PFSK-1 (cell line): ENCODE data around the gene NCAM1.

Experiments used
- FOXP2 ChIP-seq: optimal IDR thresholded peaks from 2 replicates; pipeline ENCODE3; 2011; ENCODE audit warnings: borderline replicate concordance, control low read depth, inconsistent platforms; ENCODE audit not compliant: insufficient read depth; ENCODE audit errors: extremely low read length, extremely low read depth
- POLR2AphosphoS5 ChIP-seq: IDR thresholded peaks from 2 replicates; pipeline ENCODE4 v1.6.1; 2012; ENCODE audit warnings: low read depth, mild to moderate bottlenecking, control low read depth, low read length, moderate library complexity
- SIN3A ChIP-seq: IDR thresholded peaks from 2 replicates; pipeline ENCODE4 v1.6.1; 2012; ENCODE audit warnings: mild to moderate bottlenecking, low read length, moderate library complexity, borderline replicate concordance; ENCODE audit not compliant: insufficient read depth
- TAF1 ChIP-seq: IDR thresholded peaks from 2 replicates; pipeline ENCODE4 v1.6.1; 2012; ENCODE audit warnings: low read length, control low read depth, borderline replicate concordance; ENCODE audit not compliant: insufficient read depth
- TF ChIP-seq, protein P1 (sequence below), 2 experiments: IDR thresholded peaks; 2 replicates each; pipeline versions ENCODE4 v1.6.1 to v1.8.0; 2011 to 2012; ENCODE audit warnings: low read depth in 2 of 2, low read length in 2 of 2, control low read depth in 1 of 2, inconsistent platforms in 1 of 2, mild to moderate bottlenecking in 1 of 2, moderate library complexity in 1 of 2; ENCODE audit not compliant: insufficient read depth in 1 of 2

NCAM1 gene

DNA sequence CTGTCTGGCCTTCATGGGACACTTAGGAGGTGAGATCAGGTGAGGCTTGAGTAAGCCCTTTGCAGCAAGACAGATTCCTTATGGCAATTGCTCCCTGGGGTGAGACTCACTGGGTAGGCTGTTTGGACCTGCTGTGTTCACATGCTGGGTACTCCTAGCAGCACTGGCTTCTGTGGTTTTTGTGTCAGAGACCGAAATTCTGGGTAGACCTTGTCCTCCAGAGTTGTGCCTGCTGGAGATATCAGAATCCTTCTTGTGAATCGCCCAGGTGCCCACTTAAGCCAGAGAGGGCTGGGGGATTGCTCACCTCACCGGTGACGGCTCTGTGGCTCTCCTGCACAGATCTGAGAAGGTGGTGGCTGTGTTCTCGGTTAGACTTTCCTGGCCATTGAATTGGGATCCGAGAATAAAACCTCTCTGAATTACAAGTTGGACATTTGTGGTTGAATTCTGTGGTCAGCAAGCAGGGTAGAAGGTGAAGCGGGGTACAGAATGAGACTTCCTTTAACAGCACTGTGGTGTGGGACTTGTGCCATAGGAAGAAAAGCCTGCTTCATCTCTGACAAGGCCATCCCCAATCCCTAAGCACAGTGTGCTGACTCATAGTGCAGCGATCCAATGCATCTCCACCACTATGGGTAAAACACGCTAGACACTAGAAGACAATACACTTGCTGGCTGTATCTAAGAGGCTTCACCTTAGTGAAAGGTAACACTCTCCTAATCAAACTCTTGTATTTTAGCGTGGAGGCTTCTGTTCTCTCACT lies 300.7 kb downstream of the NCAM1 start:
- no peak for TF ChIP-seq SIN3A
- TF ChIP-seq POLR2AphosphoS5, result no peak
- no peak for TF ChIP-seq TAF1
- TF ChIP-seq FOXP2, result no peak
- TF ChIP-seq, protein P1, sequence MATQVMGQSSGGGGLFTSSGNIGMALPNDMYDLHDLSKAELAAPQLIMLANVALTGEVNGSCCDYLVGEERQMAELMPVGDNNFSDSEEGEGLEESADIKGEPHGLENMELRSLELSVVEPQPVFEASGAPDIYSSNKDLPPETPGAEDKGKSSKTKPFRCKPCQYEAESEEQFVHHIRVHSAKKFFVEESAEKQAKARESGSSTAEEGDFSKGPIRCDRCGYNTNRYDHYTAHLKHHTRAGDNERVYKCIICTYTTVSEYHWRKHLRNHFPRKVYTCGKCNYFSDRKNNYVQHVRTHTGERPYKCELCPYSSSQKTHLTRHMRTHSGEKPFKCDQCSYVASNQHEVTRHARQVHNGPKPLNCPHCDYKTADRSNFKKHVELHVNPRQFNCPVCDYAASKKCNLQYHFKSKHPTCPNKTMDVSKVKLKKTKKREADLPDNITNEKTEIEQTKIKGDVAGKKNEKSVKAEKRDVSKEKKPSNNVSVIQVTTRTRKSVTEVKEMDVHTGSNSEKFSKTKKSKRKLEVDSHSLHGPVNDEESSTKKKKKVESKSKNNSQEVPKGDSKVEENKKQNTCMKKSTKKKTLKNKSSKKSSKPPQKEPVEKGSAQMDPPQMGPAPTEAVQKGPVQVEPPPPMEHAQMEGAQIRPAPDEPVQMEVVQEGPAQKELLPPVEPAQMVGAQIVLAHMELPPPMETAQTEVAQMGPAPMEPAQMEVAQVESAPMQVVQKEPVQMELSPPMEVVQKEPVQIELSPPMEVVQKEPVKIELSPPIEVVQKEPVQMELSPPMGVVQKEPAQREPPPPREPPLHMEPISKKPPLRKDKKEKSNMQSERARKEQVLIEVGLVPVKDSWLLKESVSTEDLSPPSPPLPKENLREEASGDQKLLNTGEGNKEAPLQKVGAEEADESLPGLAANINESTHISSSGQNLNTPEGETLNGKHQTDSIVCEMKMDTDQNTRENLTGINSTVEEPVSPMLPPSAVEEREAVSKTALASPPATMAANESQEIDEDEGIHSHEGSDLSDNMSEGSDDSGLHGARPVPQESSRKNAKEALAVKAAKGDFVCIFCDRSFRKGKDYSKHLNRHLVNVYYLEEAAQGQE (IDR thresholded peaks at IDR 0.05; ENCODE audit: insufficient read depth in 1 of 2, low read depth in 2 of 2, low read length in 2 of 2), result no peak

DNA sequence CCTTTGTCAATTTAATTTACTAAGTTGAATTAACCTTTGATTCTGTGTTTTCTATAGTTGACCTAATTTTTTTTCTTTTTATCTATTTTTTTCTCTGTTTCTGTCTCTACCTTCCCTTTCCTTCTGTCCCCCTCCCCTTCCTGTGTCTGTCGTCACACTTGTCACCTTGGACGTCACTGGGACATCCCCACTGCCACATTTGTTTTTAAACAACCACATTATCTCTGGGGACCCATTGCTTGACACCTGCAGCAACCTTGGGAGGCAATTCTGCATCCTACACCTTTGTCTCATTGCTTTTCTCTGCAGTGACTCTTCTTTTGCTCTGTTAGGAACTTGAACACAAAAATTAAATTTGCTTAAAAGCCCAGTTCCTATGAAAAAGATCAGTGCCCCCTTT lies 301.4 kb downstream of the NCAM1 start:
- no peak for TF ChIP-seq FOXP2
- TF ChIP-seq SIN3A, result no peak
- TF ChIP-seq, protein P1 (IDR thresholded peaks at IDR 0.05; ENCODE audit: insufficient read depth in 1 of 2, low read depth in 2 of 2, low read length in 2 of 2), result no peak

DNA sequence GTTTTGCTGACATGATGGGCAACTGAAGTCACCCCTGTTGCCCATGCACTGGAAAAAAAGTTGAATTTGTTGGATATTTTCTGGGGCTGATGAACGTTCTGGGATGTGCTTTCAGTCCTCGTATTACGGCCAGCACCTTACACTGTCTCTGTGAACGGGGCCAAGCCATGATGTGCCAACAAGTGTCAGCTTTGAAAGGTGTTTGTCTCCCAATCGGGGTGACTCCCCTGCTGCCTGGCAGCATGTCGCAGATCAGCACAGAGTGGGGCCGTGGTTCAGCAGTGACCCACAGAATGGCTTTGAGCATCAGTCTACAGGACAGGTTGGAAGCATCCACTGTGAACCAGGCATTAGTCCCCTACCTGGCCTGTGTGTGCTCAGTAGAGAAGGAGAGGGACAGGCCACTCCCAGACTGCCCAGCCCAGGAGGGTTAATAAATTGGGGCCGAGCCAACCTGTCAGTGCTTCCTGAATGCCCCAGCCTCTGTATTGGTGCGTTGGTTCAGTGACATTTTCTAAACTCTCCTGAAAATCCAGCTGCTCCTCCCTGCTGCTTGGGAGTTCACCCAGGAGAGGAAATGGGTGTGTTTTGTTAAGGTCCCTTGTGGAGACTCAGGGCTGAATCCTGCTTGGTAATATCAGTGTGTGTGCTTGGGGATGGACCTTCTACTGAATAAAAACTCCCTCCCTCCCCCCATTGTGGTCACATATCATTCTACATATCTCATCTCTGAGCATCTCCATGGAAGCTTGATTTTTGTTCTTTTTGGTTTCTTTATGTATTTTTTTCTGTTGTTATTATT lies 302.4 kb downstream of the NCAM1 start:
- TF ChIP-seq FOXP2 (no peak), POLR2AphosphoS5 (no peak), SIN3A (no peak), TAF1 (no peak)
- TF ChIP-seq, protein P1 (IDR thresholded peaks at IDR 0.05; ENCODE audit: insufficient read depth in 1 of 2, low read depth in 2 of 2, low read length in 2 of 2), result no peak

DNA sequence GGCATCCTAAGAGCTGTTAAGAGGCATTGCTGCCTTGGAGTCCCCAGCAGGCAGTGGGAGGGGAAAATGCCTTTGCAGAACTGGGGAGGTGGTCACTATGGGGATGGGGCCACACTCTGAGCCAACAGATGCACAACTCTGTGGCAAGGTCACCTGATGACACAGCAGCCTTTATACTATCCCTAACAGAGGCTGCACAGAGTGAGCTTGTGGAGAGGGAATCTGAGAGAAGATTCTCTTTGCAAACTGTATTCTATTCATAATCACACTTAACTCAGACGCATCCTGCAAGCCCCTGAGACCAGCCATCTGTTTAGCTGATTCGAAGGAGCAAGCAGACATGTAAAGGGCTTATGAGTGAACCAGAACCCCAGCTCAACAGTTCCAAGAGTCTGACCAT lies 304.1 kb downstream of the NCAM1 start:
- TF ChIP-seq FOXP2, result no peak
- TF ChIP-seq SIN3A, result no peak
- TF ChIP-seq, protein P1 (IDR thresholded peaks at IDR 0.05; ENCODE audit: insufficient read depth in 1 of 2, low read depth in 2 of 2, low read length in 2 of 2), result no peak
- no peak for TF ChIP-seq POLR2AphosphoS5
- no peak for TF ChIP-seq TAF1
